Astrocyte (in vitro differentiated cells and primary cell): Measurements from ENCODE around the gene NRSN2. TPM values are rescaled to one million over a fixed set of nuclear protein-coding genes. Genes with fewer than 3 reads are reported as not detected.

Experiments used
- total RNA-seq: library from RNA; stranded (reverse); gene quantifications from 2 replicates; pipeline ENCODE4 v1.2.1, GENCODE V29; 2021

The NRSN2 gene
- total RNA-seq, 1 donor from 2014 or later, result 57.8 TPM

Other genes with a start within 250 kb of the NRSN2 start
- gene DEFB126, start 204.5 kb upstream of the NRSN2 start, total RNA-seq, result not detected in 2 replicates
- not detected in 2 replicates for gene DEFB127, start 189.7 kb upstream of the NRSN2 start, total RNA-seq
- gene DEFB128, start 157.4 kb upstream of the NRSN2 start, total RNA-seq, result not detected in 2 replicates
- not detected in 2 replicates for gene DEFB129, start 119.9 kb upstream of the NRSN2 start, total RNA-seq
- not detected in 2 replicates for gene DEFB132, start 89.4 kb upstream of the NRSN2 start, total RNA-seq
- 10.1 and 10.7 TPM in 2 replicates for gene C20orf96, start 56.4 kb upstream of the NRSN2 start, total RNA-seq
- gene ZCCHC3, start 49.5 kb upstream of the NRSN2 start, total RNA-seq, result 18.6 and 20.2 TPM in 2 replicates
- gene SOX12, start 21.6 kb upstream of the NRSN2 start, total RNA-seq, result 43.4 and 45.1 TPM in 2 replicates
- 33.0 and 36.9 TPM in 2 replicates for gene TRIB3, start 33.6 kb downstream of the NRSN2 start, total RNA-seq
- gene RBCK1, start 61.2 kb downstream of the NRSN2 start, total RNA-seq, result 124 and 138 TPM in 2 replicates
- gene TBC1D20, start 115.4 kb downstream of the NRSN2 start, total RNA-seq, result 40.6 and 44.8 TPM in 2 replicates
- 226 and 237 TPM in 2 replicates for gene CSNK2A1, start 196.7 kb downstream of the NRSN2 start, total RNA-seq